Astrocyte of the spinal cord (primary cell): Measurements from ENCODE around the gene APMAP.
A peak's percentile ranks its signal among the peaks of the same experiment; 100 is the strongest.

Experiments used
- DNase-seq: peaks from one replicate; pipeline ENCODE4 v3.0.0; 2011; ENCODE audit warnings: low read depth, low spot score
- H3K4me3 ChIP-seq: 2 replicates; pipeline ENCODE4 v1.5.1; 2011; ENCODE audit warnings: low read depth, mild to moderate bottlenecking, low read length, moderate library complexity
- in situ Hi-C: cut with HindIII; loops from 2 replicates; pipeline ENCODE4 v1.10.0; 2017; ENCODE audit warnings: low sequenced_read_pairs
- TF ChIP-seq, protein P1 (sequence below): IDR thresholded peaks from 2 replicates; pipeline ENCODE4 v1.5.1; 2012; ENCODE audit warnings: low read depth, mild to moderate bottlenecking, low read length, inconsistent platforms

Gene APMAP

DNA sequence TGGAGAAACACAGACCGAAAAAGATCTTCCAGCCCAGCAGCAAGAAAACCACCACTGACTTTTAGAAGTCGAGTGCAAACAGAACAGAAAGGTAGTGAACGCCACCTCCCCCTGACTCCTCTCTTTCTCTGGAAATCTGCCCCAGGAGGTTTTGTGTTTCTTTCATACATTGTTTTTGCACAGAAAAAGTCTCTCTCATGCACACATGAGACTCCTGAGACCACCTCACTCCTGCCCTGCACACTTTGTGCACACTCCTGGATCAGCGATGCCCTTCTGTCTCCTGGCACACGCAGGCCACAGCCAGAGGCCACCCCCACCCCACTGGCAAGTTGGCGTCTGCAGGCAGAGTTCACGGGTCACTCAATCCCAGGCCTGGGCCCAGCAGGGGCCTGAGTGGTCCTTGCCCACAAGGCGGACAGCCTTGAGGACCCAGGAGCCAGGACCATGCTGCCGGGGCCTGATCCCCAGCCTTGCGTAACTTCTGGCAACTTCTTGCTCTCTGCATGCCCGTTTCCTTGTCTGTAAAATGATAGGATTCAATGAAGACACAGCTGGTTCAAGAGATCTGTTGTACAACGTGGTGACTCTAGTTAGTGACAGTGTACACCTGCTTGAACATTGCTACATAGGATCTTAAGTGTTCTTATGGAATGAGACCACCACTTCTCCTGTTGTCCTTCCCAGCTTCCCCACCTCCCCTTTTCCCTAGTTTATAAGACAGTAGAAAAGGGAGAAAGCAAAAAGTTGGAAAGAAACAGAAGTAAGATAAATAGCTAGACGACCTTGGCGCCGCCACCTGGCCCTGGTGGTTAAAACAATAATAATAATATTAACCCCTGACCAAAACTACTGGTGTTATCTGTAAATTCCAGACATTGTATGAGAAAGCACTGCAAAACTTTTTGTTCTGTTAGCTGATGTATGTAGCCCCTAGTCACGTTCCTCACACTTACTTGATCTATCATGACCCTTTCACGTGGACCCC, 73.7 kb downstream of the APMAP start:
- no peak overlapping the region for H3K4me3 ChIP-seq
- DNase-seq = no peak
- TF ChIP-seq, protein P1, sequence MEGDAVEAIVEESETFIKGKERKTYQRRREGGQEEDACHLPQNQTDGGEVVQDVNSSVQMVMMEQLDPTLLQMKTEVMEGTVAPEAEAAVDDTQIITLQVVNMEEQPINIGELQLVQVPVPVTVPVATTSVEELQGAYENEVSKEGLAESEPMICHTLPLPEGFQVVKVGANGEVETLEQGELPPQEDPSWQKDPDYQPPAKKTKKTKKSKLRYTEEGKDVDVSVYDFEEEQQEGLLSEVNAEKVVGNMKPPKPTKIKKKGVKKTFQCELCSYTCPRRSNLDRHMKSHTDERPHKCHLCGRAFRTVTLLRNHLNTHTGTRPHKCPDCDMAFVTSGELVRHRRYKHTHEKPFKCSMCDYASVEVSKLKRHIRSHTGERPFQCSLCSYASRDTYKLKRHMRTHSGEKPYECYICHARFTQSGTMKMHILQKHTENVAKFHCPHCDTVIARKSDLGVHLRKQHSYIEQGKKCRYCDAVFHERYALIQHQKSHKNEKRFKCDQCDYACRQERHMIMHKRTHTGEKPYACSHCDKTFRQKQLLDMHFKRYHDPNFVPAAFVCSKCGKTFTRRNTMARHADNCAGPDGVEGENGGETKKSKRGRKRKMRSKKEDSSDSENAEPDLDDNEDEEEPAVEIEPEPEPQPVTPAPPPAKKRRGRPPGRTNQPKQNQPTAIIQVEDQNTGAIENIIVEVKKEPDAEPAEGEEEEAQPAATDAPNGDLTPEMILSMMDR = no peak
- in situ Hi-C loops = no loop called here

DNA sequence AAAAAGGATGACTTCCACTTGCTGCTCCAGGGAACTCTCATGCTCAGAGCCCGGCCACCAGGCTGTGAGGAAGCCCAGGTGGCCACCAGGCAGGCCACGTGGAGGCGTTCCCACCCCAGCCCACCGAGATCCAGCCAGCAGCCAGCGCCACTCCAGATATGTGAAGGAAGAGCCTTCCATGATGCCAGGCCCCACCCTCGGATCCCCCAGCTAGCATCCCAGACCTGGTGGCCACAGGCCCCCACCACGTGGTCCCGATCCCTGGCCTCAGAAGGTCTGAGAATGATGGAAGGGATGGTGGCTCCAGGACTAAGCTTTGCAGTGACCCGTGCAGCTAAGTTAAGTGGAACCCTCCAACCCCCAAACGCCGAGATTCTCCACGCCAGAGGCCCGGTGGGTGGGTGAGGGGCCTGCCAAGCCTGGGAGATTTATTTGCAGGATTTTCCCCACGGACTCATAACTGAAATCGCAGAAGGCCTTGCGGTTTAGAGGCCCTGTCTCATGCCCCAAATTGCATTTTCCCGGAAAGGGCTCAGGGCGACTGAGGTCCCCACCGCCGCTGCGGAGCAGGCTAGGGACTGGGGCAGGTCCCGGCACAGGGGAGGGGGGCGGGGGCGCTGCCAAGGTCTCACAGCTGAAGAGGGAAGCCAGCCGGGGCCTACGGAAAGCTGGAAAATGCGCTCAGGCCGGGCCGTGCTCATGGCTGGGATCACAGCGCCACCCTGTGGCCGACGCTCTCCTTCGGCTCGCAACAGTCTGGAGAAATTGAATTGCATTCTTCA, 74.6 kb downstream of the APMAP start:
- H3K4me3 ChIP-seq = no peak overlapping the region
- DNase-seq = peak; percentile 65
- TF ChIP-seq, protein P1 = peak; percentile 87
- in situ Hi-C loops = no loop called here

DNA sequence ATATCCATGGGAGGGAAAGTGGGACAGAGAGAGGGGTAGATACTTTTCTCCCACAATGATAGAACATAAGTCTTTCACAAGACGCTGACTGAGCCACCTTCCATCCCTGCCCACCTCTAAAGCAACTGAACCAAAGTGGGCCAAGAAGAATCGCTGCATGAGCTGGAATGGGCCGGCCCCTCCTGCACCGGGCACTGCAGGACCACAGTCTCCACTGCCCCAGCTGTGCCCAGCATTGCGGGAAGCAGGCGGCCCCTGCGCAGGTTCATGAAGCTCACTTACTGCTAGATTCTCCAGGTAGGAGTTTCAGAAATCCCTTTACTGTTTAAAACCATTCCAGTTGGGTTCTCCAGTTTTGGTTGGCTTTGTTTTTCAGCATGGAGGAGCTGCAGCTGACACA, 75.5 kb downstream of the APMAP start:
- H3K4me3 ChIP-seq = no peak overlapping the region
- no peak for DNase-seq
- TF ChIP-seq, protein P1 = no peak
- in situ Hi-C loops = no loop called here

DNA sequence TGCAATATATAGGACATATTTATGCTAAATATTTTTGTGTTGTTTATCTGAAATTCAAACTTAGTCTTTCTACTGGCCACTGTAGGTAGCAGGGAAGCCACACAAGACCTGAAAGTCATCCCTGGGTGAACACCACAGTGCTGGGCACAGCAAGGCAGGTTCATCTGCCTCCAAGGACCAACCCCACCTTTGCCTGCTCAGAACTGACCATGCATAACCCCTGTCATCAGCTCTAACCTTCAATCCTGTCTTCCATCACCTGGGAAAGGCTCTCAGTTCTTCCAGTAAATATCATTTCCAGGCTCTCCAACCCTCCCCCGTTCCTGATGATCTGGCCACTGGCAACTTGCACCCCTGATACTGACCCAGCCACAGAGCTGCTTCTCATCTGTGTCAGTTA, 76.1 kb downstream of the APMAP start:
- in situ Hi-C loops = no loop called here
- no peak for DNase-seq
- TF ChIP-seq, protein P1 = no peak
- H3K4me3 ChIP-seq = no peak overlapping the region

DNA sequence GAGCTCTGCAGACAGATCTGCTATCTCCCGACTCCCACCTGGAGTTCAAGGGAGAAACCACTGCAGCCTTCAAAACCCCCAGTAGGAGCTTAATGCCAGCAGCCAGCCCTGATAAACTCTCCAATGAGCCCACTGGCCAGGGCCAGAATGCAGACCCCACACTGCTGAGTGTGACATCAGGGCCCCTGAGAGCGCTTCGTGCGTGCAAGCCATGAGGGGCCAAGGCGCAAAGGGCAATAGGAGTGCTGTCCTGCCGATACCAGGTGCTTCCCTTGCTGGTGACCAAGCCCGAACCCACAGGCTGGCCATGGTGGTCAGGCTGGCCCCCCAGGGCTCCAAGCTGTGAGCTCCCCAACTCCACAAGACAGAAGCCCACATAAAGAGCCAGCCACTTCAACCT, 76.7 kb downstream of the APMAP start:
- TF ChIP-seq, protein P1 = no peak
- in situ Hi-C loops = no loop called here
- no peak for DNase-seq
- no peak overlapping the region for H3K4me3 ChIP-seq

DNA sequence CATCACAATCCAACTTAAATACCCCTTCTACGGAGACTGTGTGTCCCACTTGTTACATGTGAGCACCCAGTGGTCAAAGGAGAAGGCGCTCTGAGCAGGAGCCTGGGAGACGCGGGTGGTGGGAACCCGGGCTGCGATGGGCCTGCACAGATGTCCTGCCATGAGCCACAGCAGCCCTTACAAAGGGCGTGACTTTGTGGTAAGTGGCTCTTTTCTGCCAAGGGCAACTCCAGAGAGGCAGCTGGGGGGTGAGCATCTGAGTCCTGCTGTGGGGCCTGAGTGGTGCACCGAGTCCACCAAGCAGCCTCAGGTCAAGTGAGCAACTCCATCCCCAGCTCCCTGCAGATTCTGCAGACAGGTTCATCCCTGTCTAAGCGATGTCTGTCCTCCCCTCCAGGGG, 77.1 kb downstream of the APMAP start:
- H3K4me3 ChIP-seq = no peak overlapping the region
- in situ Hi-C loops = no loop called here
- TF ChIP-seq, protein P1 = no peak
- no peak for DNase-seq
